PFSK-1 (cell line): ENCODE data around the gene SHISA5.

ENCODE experiments used
- POLR2AphosphoS5 ChIP-seq: IDR thresholded peaks from 2 replicates; pipeline ENCODE4 v1.6.1; 2012; ENCODE audit warnings: low read depth, mild to moderate bottlenecking, control low read depth, low read length, moderate library complexity
- TAF1 ChIP-seq: IDR thresholded peaks from 2 replicates; pipeline ENCODE4 v1.6.1; 2012; ENCODE audit warnings: low read length, control low read depth, borderline replicate concordance; ENCODE audit not compliant: insufficient read depth
- TF ChIP-seq, protein P1 (sequence below), 2 experiments: IDR thresholded peaks; 2 replicates each; pipeline versions ENCODE4 v1.6.1 to v1.8.0; 2011 to 2012; ENCODE audit warnings: low read depth in 2 of 2, low read length in 2 of 2, control low read depth in 1 of 2, inconsistent platforms in 1 of 2, mild to moderate bottlenecking in 1 of 2, moderate library complexity in 1 of 2; ENCODE audit not compliant: insufficient read depth in 1 of 2

DNA sequence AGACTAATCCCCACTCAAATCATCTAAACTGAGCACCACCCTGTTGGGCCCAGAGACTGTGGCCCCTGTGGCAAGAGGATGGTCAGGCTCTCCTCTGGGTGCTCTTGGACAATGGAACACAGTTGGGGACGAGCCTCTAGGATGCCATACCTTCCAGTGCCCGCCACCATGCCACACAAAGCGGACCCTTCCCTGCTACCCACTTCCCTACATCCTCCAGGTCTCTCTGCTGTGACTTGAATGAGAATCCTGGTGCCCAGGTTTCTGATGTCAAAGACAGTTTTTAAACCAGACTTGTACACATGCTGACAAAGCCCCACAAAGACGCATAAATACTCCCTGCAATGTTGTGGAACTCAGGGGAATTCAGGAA lies 68.8 kb downstream of the SHISA5 start:
- TF ChIP-seq POLR2AphosphoS5 (no peak), TAF1 (no peak)
- TF ChIP-seq, protein P1, sequence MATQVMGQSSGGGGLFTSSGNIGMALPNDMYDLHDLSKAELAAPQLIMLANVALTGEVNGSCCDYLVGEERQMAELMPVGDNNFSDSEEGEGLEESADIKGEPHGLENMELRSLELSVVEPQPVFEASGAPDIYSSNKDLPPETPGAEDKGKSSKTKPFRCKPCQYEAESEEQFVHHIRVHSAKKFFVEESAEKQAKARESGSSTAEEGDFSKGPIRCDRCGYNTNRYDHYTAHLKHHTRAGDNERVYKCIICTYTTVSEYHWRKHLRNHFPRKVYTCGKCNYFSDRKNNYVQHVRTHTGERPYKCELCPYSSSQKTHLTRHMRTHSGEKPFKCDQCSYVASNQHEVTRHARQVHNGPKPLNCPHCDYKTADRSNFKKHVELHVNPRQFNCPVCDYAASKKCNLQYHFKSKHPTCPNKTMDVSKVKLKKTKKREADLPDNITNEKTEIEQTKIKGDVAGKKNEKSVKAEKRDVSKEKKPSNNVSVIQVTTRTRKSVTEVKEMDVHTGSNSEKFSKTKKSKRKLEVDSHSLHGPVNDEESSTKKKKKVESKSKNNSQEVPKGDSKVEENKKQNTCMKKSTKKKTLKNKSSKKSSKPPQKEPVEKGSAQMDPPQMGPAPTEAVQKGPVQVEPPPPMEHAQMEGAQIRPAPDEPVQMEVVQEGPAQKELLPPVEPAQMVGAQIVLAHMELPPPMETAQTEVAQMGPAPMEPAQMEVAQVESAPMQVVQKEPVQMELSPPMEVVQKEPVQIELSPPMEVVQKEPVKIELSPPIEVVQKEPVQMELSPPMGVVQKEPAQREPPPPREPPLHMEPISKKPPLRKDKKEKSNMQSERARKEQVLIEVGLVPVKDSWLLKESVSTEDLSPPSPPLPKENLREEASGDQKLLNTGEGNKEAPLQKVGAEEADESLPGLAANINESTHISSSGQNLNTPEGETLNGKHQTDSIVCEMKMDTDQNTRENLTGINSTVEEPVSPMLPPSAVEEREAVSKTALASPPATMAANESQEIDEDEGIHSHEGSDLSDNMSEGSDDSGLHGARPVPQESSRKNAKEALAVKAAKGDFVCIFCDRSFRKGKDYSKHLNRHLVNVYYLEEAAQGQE (IDR thresholded peaks at IDR 0.05; ENCODE audit: insufficient read depth in 1 of 2, low read depth in 2 of 2, low read length in 2 of 2) = no peak
